ENCODE data around the gene GMPS. TPM values are rescaled to one million over a fixed set of nuclear protein-coding genes. Genes with fewer than 3 reads are reported as not detected.

The GMPS gene
- total and polyA plus RNA-seq, 2 of the 8 experiments (the other 6 are each of a cell fraction or from before 2014, with no cell fraction given): 57.7 to 175 TPM

DNA sequence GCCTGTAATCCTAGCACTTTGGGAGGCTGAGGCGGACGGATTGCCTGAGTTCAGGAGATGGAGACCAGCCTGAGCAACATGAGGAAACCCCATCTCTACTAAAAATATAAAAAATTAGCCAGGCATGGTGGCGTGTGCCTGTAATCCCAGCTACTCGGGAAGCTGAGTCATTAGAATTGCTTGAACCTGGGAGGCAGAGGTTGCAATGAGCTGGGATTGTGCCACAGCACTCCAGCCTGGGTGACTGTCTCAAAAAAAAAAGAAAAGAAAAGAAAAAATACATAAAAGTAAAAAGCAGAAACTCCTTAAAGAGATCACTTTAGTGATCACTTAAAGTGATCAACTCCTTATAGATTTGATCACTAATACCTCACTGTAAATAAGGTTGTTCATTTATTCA, 78.0 kb downstream of the GMPS start (continued):
- TF ChIP-seq CTCF (IDR thresholded peaks at IDR 0.05; ENCODE audit: control extremely low read depth in 1 of 3, insufficient read depth in 1 of 3, low read depth in 1 of 3, low read length in 3 of 3) (no peak), E2F6 (IDR thresholded peaks at IDR 0.05) (no peak)

Data from H1 (cell line).